Skeletal muscle cell (primary cell): Measurements from ENCODE around the gene IKBKG.
"Not testable (repeated sequence)": the region's sequence is repeated elsewhere in the genome, so short reads cannot be mapped to it uniquely, and the experiment has no call there.

Source experiments
- DNase-seq: peaks from one replicate; pipeline ENCODE4 v3.0.0-alpha.2; 2010; ENCODE audit warnings: low read depth
- H3K4me3 ChIP-seq: 2 replicates; pipeline ENCODE4 v1.5.1; 2011; ENCODE audit warnings: low read depth, mild to moderate bottlenecking, control low read depth, low read length, moderate library complexity

The IKBKG gene

DNA sequence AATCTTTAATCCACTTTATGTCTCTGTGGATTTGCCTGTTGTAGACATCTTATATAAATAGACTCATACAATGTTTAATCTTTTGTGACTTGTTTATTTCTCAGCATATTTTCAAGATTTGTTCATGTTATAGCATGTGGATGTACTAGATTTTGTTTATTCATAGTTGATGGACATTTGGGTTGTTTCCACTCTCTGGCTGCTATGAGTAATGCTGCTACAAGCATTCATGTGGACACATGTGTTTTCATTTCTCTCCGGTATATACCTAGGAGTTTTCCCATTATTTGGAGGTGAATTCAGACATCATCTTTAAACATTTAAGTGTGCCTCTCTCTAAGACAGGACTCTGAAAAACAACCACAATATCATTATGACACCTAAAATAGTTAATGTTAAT, 2.3 kb downstream of the IKBKG start:
- no peak for DNase-seq
- no peak overlapping the region for H3K4me3 ChIP-seq

DNA sequence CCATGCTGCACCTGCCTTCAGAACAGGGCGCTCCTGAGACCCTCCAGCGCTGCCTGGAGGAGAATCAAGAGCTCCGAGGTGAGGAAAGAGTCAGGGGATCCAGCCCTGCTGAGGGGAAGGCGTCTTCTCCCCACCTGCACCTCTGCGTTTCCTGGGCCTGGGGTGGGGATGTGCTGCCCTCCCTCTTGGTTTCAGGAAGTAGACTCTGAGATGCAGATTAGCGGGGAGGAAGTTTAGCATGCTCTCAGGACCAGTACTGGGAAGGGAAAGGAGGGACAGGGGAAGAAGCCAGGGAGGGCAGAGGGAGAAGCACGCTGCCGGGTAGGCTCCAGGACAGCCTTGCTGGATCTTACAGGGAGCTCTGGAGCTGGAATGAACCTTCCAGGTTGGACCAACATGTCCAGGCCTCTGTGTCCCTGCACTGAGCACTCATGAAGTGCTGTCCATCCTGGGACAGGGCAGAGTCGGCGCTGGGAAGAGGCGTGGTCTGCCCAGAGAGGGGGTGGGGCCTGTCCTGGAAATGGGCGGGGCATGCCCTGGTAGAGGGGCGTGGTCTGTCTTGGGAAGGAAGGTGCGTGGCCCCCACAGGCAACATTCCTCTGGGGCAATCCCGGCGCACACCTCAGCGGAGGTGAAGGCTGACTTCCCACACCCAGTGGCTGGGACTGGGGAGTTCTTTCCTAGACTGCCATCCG, 4.8 kb downstream of the IKBKG start:
- DNase-seq, H3K4me3 ChIP-seq: not testable (repeated sequence)

DNA sequence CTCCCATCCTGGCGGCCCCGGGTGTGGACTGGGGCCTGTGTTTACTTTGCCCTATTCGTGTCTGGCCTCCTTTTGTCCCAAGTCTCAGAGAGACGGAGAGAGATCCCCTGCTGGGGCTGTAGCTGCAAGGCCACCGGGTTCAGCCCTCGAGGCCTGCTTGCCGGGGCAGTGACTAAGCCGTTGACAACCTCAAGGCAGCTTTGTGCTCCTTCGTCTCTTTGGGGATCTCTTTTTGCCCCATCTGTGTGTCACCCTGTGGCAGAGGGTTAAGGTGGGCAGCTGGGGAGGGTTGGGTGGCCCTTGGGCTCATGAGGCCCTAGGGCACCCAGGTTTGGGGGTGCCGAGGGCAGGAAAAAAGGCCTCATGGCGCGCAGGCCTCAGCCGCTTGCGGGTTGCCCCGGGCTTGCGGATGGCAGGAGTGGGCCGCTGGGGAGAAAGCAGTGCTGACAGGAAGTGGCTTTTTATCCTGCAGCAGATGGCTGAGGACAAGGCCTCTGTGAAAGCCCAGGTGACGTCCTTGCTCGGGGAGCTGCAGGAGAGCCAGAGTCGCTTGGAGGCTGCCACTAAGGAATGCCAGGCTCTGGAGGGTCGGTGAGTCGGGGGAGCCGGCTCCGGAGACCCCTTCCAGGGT, 10.8 kb downstream of the IKBKG start:
- not testable (repeated sequence) for H3K4me3 ChIP-seq

DNA sequence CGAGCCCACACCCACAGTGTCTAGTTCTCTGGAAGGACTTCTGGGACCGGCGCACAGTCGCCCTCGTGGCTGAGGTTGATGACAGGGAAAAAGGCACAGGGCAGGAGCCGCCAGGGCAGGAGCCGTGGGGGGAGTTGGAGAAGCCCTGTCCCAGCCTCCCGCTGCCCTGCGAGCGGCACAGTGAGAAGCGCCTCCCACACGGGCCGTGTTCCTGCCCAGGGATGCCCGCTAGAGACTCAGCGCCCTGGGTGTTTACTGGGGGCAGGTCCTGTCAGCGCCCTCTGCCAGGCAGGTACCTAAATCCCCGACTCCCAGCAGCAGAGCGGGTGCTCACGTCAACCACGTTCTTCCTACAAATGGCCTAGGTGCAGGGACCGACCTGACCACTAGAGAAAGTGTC, 11.5 kb downstream of the IKBKG start:
- not testable (repeated sequence) for DNase-seq, H3K4me3 ChIP-seq

More for the DNA sequence above, 10.8 kb downstream of the IKBKG start:
- not testable (repeated sequence) for DNase-seq

DNA sequence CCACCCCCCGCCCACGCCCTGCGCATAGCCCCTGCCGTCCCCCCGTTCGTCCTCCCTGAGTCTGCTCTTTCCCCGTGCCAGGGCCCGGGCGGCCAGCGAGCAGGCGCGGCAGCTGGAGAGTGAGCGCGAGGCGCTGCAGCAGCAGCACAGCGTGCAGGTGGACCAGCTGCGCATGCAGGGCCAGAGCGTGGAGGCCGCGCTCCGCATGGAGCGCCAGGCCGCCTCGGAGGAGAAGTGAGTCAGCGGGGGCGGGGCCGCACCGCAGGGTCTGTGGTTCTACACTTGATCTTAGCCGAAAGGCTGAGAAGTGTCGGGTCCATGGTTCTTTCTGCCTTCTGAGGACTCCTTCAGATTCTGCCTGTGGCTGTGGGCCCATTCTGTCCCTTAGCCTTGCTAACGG, 12.9 kb downstream of the IKBKG start:
- DNase-seq, H3K4me3 ChIP-seq: not testable (repeated sequence)

DNA sequence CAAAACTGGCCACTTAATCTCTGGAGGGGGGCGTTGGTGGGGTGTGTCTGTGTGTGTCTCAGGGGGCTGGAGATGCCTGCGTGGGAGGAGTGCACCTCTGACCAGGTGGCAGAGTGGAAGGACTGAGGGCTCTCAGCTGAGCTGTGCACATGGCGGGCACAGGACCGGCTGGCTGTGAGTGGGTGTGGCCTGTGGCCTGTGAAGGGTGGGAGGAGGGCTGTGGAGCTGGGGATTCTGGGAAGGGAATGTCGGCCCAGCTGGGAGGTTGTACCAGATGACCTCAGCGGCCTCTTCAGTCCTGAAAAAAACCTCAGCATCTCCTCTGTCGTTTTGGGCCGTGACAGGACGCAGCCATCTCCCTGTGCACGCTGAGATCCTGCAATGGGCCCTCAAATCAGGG, 14.9 kb downstream of the IKBKG start:
- H3K4me3 ChIP-seq, DNase-seq: not testable (repeated sequence)

DNA sequence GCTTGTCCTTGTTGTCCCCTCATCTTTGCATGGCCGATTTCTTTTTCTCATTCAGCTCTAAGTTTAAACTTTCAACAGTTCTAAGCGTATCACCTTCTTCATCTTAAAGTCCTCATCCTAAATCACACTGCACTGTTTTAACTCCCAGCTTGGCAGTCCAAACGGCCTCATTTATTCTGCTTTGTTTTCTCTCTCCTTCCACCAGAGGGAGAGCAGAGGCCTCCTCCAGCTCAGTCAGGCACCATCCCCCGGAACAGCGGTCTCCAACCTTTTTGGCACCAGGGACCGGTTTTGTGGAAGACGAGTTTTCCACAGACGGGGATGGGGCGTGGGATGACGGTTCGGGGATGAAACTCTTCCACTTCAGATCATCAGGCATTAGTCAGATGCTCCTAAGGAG, 22.9 kb downstream of the IKBKG start:
- not testable (repeated sequence) for H3K4me3 ChIP-seq, DNase-seq

DNA sequence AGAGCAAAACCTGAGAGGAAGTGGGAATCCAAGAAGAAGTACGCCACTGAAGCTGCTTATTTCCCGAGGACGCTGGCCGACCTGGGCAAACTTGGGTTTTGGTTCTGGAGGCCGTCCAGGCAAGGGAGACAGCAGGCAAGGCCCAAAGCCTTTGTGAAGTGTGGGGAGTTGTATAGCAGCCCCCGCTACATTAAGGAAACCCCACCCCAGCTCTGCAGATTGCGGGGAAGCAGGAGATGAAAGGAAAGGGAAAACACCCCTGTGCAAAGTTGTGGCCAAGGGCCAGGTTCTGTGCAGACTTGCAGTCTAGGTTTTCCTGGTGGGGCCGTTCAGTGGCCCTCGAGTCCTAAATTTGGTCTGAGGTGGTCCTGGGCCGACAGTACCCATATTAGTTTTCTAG, 25.6 kb downstream of the IKBKG start:
- not testable (repeated sequence) for DNase-seq, H3K4me3 ChIP-seq

DNA sequence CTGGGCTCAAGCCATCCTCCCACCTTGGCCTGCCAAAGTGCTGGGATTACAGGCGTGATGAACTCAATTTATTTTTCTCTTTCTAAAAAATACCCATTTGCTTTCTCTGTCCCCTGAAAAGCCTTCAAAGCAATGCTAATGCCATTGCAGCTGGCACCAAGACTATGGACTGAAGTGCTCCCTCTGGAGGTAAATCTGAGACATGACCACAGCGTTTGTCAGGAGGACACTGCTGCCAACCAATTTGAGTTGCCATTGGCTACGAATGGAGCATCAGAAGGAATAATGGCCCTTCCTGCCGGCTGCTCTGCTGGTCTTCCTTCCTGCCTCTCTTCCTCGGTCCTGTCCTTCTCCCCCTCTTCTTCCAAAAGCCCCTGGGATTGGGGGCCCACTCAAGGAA, 27.7 kb downstream of the IKBKG start:
- not testable (repeated sequence) for H3K4me3 ChIP-seq, DNase-seq

DNA sequence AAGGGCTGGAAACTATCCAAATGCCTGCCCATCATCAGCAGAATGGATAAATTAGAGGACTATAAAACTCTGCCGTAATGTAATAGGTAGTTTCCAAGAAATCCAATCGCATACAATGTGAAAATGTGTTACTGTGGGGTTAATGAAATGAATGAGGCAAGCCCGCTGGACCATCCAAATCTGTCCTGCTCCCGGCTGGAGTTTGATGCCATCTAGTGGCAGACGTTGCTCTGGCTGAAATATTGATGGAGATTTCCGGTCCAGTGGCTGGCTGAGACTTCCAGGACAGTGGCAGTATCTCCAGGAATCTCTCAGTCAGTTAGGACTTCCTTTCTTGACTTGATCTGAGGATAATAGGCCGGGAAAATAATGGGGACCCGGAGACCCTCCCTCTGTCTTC, 35.6 kb downstream of the IKBKG start:
- not testable (repeated sequence) for DNase-seq, H3K4me3 ChIP-seq

DNA sequence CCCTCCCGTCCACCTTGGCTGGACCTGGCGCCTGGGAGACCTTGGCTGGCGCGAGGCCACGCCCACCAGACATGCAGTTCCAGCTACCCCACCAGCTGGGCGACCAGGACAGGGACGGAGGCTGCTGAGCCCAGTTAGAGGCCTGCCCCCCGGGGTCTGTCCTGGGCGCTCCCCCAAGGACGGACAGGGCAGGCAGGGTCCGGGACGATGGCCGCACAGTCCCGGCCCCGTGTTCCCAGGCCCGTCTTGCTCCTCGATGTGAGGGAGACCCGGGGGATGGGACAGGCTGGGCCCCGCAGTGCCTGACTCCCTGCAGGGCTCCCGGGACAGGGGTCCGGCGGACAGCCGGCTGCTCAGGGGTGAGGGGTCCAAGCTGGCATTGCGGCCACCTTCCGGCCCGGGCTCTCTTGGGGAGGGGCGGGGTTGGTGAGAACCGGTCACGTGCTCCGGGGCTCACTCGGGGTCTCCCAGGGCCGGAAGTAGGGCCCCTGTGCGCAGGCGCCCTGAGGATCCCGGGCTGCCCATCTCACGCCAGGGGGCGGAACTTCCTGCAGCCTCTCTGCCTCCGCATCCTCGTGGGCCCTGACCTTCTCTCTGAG, 37.3 kb downstream of the IKBKG start, which contains the start of gene CTAG1A:
Gene CTAG1A (plus strand): TSS at position 549 of the 599 bp plus-strand sequence. CDS start 74 bp downstream, outside the sequence.
- not testable (repeated sequence) for DNase-seq, H3K4me3 ChIP-seq

DNA sequence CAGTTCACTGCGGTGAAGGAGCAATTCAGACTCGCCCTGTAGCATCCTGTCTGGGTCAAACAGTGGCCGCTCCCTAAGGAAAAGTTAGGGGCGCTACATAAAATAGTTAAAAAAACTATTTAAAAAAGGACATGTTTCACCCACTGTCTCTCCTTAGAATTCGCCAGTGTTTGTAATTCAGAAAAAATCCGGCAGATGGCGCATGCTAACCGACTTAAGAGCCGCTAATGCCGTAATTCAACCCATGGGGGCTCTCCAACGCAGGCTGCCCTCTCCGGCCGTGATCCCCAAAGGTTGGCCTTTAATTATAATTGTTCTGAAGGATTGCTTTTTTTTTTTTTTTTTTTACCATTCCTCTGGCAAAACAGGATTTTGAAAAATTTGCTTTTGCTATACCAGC, 43.0 kb downstream of the IKBKG start:
- not testable (repeated sequence) for DNase-seq, H3K4me3 ChIP-seq

DNA sequence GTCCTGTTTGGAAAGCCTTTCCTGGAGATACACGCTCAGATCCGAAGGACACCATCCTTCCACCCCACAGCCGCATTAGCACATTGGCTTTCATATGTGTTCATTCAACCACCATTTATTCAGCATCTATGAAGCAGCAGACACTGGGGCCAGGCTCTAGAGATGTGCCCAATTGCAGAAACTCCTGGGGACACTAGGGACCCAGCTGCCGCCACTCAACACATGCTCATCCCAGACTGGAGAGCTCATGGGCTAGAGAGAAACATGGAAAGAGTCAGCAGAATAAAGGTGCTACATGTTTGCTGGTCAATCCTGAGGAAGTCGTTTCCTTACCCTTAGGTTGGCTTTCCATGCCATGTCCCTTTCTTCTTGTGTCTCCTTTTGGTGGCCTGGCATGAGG, 45.1 kb downstream of the IKBKG start:
- no peak overlapping the region for H3K4me3 ChIP-seq
- no peak for DNase-seq

DNA sequence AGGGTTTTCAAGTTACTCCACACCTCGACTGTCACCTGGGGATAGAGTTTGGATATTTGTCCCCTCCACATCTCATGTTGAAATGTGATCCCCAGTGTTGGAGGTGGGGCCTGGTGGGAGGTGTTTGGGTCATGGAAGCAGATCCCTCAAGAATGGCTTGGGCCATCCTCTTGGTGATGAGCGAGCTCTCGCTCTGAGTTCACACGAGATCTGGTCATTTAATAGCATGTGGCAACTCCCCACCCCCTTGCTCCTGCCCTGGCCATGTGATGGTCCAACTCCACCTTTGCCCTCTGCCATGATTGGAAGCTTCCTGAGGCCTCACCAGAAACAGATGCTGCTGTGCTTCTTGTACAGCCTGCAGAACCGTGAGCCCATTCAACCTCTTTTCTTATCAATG, 45.8 kb downstream of the IKBKG start:
- no peak for DNase-seq

DNA sequence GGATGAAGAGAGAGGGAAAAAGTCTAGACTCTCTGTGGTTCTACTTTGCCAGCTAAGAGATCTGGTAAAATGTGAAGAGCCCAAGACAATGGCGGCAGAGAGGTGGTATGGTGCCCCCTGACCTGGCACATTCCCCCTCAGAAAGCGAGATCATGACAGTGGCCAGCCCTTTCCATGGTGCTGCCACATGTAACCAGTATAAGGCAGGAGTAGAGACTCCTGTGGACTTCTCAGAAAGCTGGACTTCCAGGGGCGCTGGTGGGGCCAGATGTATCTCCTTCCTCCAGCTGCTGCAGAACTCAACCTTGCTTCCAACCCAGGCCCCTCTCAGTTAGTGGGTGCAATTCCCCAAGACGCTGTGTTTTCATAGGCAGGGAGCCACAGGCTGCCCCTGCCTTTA, 47.1 kb downstream of the IKBKG start:
- no peak for DNase-seq
- no peak overlapping the region for H3K4me3 ChIP-seq

More for the DNA sequence above, 45.8 kb downstream of the IKBKG start:
- no peak overlapping the region for H3K4me3 ChIP-seq

DNA sequence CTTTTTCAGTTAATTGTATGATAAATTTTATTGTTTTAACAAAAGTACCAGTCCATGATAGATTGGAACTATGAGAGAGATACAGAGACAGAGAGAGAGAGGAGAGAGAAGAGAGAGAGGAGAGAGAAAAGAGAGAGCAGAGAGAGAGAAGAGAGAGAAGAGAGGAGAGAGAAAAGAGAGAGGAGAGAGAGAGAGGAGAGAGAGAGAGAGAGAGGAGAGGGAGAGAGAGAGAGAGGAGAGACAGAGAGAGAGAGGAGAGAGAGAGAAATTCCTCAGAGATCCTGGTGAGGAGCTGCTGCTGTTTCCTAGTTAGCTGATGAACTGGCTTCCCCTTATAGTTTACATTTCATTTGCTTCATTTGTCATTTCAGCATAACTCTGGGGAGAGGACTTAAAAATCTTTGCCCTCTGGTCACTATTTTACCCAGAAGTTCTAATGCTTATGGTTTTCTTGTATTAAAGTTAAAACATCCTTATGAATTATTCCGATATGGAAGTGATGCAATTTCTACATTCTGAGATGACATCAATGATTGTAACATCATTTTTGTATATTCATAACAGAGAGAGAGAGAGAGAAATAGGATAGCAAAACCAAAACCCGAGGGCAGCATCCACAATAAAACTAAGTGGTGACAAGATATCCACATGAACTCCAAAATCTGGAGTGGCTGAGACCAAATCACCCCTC, 48.3 kb downstream of the IKBKG start:
- no peak for DNase-seq
- H3K4me3 ChIP-seq = no peak overlapping the region

DNA sequence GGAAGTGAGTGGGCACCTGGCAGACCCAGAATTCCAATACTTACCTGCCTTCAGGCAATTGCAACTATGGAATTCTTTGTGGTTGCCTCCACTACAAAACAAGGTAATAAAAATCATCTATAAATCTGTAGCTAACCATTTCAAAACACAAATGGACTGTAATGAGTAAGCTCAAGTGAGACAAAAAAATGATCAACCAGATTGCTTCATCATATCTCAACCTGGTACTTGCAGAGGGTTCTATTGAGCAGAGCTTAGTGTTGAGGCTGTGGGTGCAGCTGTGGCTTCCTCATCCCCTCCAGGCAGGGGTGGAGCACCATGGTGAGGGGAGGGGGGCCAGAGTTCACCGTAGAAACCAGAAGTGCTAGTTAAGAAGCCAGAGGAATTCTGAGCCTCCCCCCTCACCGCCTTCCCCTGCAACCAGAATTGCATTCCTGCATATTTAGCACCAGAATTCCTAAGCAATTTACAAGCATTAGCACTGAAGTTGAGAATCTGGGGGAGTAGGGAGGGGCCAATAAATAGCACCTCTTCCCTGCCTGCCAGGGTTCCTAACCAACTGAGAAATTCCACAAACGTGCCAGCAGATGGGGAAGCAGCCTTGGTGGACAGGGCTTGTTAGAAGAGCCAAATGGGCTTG, 49.0 kb downstream of the IKBKG start:
- H3K4me3 ChIP-seq = no peak overlapping the region
- no peak for DNase-seq

DNA sequence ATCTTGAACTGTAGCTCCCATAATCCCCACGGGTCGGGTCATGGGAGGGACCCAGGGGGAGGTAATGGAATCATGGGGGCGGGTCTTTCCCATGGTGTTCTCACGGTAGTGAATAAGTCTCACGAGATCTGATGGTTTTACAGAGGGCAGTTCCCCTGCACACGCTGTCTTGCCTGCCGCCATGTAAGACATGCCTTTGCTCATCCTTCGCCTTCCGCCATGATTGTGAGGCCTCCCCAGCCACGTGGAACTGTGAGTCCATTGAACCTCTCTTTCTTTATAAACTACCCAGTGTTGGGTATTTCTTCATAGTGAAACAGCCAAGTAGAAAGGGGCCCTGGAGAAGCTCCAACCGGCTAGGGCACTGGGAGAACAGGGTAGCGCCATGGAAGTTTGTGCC, 49.8 kb downstream of the IKBKG start:
- no peak overlapping the region for H3K4me3 ChIP-seq
- no peak for DNase-seq

DNA sequence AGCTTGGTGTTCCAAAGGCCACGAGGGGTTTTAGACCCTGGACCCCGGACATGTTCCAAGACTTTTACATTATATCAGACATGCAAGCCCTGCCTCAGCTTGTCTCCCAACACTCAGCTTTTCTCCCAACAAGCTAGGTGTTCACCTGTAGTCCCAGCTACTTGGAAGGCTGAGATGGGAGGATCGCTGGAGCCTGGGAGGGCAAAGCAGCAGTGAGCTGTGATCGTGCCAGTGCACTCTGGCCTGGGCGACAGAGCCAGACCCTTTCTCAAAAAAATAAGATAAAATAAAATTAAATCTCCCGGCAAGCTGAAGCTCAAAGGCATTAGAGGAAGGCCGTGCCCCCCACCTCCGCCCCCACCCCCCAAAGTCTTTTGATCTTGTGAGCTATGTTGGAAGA, 51.2 kb downstream of the IKBKG start:
- H3K4me3 ChIP-seq = no peak overlapping the region
- no peak for DNase-seq

DNA sequence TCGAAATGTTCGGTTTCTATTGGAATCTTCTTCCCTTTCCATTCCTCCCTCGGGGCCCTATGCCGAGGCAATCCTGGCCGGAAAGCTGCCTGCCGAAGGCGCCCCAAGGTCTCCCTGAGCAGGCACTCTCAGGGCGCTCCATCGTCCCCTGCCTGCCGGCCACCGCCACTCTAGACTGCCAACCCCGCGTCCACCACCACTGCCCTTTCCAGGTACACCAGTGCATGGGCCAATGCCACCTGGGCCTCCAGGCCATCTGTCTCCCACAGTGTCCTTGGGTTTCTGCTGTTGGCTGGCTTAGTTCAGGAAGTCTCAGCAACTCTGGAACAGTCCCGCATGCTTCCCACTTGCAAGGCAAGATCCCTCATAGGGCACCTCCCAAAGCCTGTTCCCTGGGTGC, 52.1 kb downstream of the IKBKG start:
- no peak for DNase-seq
- H3K4me3 ChIP-seq = no peak overlapping the region
